Peyer's patch (tissue), 4 donors: ENCODE data around the gene ABLIM1. TPM values are rescaled to one million over a fixed set of nuclear protein-coding genes. Genes with fewer than 3 reads are reported as not detected.

Source experiments
- DNase-seq, 3 donors: peaks; one replicate each; pipeline ENCODE4 v3.0.0-alpha.2; 2017 to 2019
- H3K27ac ChIP-seq, 4 donors: fragments of 200-600 bp; sonication (generic); one replicate each; pipeline ENCODE4 v1.5.1; 2016 to 2019
- H3K27me3 ChIP-seq, 2 donors: fragments of 200-600 bp; sonication (generic); one replicate each; pipeline ENCODE4 v1.5.1; 2019
- H3K36me3 ChIP-seq, 3 donors: fragments of 200-600 bp; sonication (generic); one replicate each; pipeline ENCODE4 v1.5.1; 2016 to 2019
- H3K4me1 ChIP-seq, 4 donors: fragments of 200-600 bp; sonication (generic); one replicate each; pipeline ENCODE4 v1.5.1; 2016 to 2019
- H3K4me3 ChIP-seq, 4 donors: fragments of 200-600 bp; sonication (generic); 1 replicate in 3 of 4; 2 replicates in 1 of 4; pipeline ENCODE4 v1.5.1; 2016 to 2019; ENCODE audit warnings: mild to moderate bottlenecking in 1 of 4
- H3K9me3 ChIP-seq, 4 donors: fragments of 200-600 bp; sonication (generic); one replicate each; pipeline ENCODE4 v1.5.1; 2016 to 2019; ENCODE audit warnings: mild to moderate bottlenecking in 1 of 4
- POLR2A ChIP-seq, 2 donors: fragments of 450-650 bp; IDR thresholded peaks; one replicate each; pipeline ENCODE4 v1.5.1; 2017; ENCODE audit warnings: antibody characterized with exemption in 2 of 2, mild to moderate bottlenecking in 2 of 2, moderate library complexity in 2 of 2
- total RNA-seq, 4 donors: library from RNA; depleted of rRNA; stranded (reverse); fragments of >200 nt; gene quantifications; one replicate each; pipeline ENCODE4 v1.1.0, GENCODE V29; 2016
- TF ChIP-seq, protein P1 (sequence below), 6 experiments: fragments of 450-650 bp in 4 of 6; fragments of 200-600 bp in 2 of 6; sonication (generic) in 1 of 6; IDR thresholded peaks; one replicate each; pipeline ENCODE4 v1.5.1; 2017 to 2019; ENCODE audit warnings: antibody characterized with exemption in 6 of 6, mild to moderate bottlenecking in 3 of 6, moderate library complexity in 1 of 6

ABLIM1 gene
- total RNA-seq: 100 to 1,000 TPM in 3 of 4 donors, 10 to 100 TPM in 1; 91.6 to 145 (median 121) TPM

DNA sequence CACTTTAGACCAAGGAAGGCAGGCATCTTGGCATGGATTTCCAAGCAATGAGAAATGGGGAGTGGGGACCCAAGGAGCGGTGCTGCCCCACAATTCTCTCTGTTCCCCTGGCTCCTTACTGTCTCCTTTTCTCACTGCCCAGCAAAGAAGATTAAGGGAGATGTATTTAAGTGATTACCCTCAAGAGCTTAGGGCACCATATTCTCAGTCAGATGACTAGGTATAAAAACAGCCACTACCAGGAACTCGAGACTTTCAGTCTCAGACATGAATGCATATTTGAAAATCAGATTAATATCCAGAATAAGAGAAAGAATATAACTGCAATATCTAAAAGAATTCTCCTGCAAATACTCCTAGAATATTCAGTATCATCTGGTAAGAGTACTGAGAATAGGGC, at the start of gene ABLIM1:
TSS of gene ABLIM1 (minus strand) at position 101 of the 400 bp plus-strand sequence. CDS start at position 26, 75 bp downstream.
- H3K4me1 ChIP-seq: no peaks in the 10 kb centered on the region
- no peaks in the 10 kb centered on the region for H3K9me3 ChIP-seq
- H3K27me3 ChIP-seq: no peaks in the 10 kb centered on the region
- H3K36me3 ChIP-seq: no peaks in the 10 kb centered on the region
- H3K4me3 ChIP-seq: no peak within 1 kb of the TSS
- TF ChIP-seq POLR2A (IDR thresholded peaks at IDR 0.05): no peak
- TF ChIP-seq, protein P1, sequence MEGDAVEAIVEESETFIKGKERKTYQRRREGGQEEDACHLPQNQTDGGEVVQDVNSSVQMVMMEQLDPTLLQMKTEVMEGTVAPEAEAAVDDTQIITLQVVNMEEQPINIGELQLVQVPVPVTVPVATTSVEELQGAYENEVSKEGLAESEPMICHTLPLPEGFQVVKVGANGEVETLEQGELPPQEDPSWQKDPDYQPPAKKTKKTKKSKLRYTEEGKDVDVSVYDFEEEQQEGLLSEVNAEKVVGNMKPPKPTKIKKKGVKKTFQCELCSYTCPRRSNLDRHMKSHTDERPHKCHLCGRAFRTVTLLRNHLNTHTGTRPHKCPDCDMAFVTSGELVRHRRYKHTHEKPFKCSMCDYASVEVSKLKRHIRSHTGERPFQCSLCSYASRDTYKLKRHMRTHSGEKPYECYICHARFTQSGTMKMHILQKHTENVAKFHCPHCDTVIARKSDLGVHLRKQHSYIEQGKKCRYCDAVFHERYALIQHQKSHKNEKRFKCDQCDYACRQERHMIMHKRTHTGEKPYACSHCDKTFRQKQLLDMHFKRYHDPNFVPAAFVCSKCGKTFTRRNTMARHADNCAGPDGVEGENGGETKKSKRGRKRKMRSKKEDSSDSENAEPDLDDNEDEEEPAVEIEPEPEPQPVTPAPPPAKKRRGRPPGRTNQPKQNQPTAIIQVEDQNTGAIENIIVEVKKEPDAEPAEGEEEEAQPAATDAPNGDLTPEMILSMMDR (IDR thresholded peaks at IDR 0.05): no peak
- no peak within 1 kb of the TSS for H3K27ac ChIP-seq
- no peak for DNase-seq

DNA sequence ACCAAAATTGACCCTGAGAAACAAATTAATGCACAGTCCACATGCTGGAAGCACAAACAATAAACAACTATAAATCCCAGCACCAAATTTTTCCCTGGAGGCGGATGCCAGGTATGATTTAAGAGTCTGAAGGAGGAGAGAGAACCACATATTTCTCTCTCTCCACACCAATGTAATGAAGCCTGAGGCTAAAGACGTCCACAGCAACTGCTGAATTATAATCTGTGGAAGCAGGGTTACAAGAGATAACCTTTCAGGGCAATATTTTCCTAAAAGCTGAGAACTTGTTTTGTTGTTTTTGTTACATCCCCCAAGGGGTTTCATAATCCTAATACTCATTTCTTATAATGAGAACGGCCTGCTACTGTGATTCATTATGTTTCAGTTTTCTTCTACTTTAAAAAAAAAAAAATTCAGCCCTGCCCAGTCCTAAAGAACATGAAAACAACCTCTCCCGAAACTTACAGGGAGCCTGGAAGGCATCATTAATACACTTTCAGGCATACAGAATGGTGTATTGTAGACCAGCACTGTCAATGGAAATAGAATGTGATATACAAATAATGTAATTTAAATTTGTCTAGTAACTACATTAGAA, 48.5 kb upstream of the ABLIM1 start:
- Histone ChIP-seq H3K36me3 (no peaks in the 10 kb centered on the region), H3K4me3 (no peak overlapping the region), H3K9me3 (no peaks in the 10 kb centered on the region), H3K27me3 (no peaks in the 10 kb centered on the region), H3K4me1 (peaks cover 0 to 3% (median 0%) of the 10 kb centered on the region in 4 donors), H3K27ac (no peak overlapping the region)
- TF ChIP-seq, protein P1 (IDR thresholded peaks at IDR 0.05): no peak
- TF ChIP-seq POLR2A (IDR thresholded peaks at IDR 0.05): no peak
- DNase-seq: no peak

DNA sequence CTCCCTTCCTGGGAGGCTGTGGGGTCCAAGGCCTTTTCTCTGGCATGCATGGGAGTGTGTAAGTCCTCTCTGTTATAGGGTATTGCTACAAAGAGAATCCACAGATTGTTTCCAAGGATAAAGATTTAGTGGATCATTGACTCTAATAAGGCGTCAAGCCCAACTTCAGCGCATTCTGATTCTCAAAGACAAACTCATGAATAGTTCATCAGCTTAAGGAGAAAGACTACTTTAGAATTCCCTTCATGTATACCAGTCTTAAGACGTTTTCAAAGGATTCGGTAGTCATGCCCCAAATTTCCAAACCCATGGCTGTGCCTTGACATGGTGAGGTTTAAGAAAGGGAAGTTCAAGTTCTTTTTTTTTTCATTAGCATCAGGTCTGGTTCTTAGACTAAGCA, 46.6 kb upstream of the ABLIM1 start:
- DNase-seq: no peak
- no peaks in the 10 kb centered on the region for H3K27me3 ChIP-seq
- no peak overlapping the region for H3K27ac ChIP-seq
- H3K9me3 ChIP-seq: no peaks in the 10 kb centered on the region
- peaks cover 0 to 3% (median 0%) of the 10 kb centered on the region in 4 donors for H3K4me1 ChIP-seq
- TF ChIP-seq, protein P1 (IDR thresholded peaks at IDR 0.05): no peak
- no peak for TF ChIP-seq POLR2A (IDR thresholded peaks at IDR 0.05)
- no peaks in the 10 kb centered on the region for H3K36me3 ChIP-seq
- H3K4me3 ChIP-seq: no peak overlapping the region

DNA sequence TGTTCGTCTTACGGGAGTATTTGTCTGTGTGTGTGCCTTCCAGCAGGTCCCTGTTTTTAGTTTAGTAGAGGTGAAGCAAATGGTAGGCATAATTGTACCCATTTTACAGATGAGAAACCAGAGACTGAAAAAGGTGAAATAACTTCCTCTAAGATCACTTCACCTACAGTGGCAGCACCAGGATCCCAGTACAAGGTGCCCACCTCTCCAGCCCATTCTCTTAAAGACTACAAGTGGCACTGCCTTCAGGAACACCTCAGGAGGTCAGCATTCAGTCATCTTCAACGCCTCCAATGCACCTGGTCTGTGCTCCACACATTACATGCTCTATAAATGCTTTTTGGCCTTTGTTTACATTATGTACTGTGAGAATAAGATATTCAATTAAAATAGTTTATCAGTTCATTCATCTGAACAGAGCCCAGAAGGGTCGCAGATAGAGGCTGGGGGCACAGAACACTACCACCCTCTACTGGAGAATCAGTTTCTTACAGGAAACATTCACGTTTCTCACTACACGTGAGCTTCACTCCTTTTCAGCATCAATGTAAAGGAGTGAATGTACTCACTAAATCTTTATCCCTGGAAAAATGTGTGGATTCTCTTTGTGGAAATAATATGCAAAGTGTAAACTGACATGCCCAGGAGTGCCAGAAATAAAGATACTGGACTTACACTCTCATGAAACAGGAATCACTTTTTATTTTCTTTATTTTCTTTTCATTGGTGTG, 45.5 kb upstream of the ABLIM1 start:
- Histone ChIP-seq H3K4me3 (no peak overlapping the region), H3K27me3 (no peaks in the 10 kb centered on the region), H3K4me1 (no peaks in the 10 kb centered on the region), H3K9me3 (no peaks in the 10 kb centered on the region), H3K27ac (no peak overlapping the region), H3K36me3 (no peaks in the 10 kb centered on the region)
- no peak for DNase-seq
- no peak for TF ChIP-seq POLR2A (IDR thresholded peaks at IDR 0.05)
- TF ChIP-seq, protein P1 (IDR thresholded peaks at IDR 0.05): peak in 5 of 6 experiments; percentile 10 to 61 (median 55)

DNA sequence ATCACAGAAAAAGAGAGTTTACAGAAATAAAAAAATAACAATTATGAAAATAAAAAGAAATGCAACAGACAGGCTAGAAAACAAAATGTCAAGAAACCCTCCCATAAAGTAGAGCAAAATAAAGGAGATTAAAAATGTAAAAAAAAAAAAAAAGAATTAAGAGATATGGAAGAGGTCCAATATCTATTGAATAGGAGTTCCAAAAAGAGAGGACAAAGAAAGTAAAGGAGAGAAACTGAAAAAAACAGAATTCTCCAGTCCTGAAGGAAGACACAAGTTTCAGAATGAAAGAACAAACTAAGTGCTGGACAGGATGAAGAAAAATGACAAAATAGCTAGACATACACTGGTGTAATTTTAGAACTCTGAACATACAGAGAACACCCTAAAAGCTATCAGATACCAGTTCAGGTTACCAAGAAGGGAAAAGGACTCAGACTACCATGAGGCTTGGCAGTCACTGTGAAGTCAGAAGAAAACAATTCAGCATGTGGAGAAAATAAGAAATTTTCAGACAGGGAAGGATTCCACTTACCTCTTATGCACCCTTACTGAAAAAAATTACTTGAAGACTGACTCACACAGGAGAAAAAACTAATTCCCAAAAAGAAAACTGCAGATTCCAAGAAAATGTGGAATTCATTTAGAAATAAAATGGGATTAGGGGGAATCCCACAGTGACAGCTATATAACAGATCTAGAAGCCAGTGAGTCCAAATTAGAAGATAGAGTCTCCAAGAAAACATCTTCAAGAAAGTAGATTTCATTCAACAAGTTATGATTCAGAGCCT, 40.4 kb upstream of the ABLIM1 start:
- Histone ChIP-seq H3K9me3 (no peaks in the 10 kb centered on the region), H3K27me3 (no peaks in the 10 kb centered on the region), H3K27ac (no peak overlapping the region), H3K4me3 (no peak overlapping the region), H3K4me1 (no peaks in the 10 kb centered on the region), H3K36me3 (no peaks in the 10 kb centered on the region)
- TF ChIP-seq POLR2A (IDR thresholded peaks at IDR 0.05): no peak
- TF ChIP-seq, protein P1 (IDR thresholded peaks at IDR 0.05): no peak
- no peak for DNase-seq
